Astrocyte of the spinal cord (primary cell): ENCODE data around the gene NACA2.
A peak's percentile ranks its signal among the peaks of the same experiment; 100 is the strongest.
"Not testable (repeated sequence)": the region's sequence is repeated elsewhere in the genome, so short reads cannot be mapped to it uniquely, and the experiment has no call there.

Source experiments
- DNase-seq: peaks from one replicate; pipeline ENCODE4 v3.0.0; 2011; ENCODE audit warnings: low read depth, low spot score
- H3K4me3 ChIP-seq: 2 replicates; pipeline ENCODE4 v1.5.1; 2011; ENCODE audit warnings: low read depth, mild to moderate bottlenecking, low read length, moderate library complexity
- in situ Hi-C: cut with HindIII; loops from 2 replicates; pipeline ENCODE4 v1.10.0; 2017; ENCODE audit warnings: low sequenced_read_pairs
- TF ChIP-seq, protein P1 (sequence below): IDR thresholded peaks from 2 replicates; pipeline ENCODE4 v1.5.1; 2012; ENCODE audit warnings: low read depth, mild to moderate bottlenecking, low read length, inconsistent platforms

Gene NACA2

DNA sequence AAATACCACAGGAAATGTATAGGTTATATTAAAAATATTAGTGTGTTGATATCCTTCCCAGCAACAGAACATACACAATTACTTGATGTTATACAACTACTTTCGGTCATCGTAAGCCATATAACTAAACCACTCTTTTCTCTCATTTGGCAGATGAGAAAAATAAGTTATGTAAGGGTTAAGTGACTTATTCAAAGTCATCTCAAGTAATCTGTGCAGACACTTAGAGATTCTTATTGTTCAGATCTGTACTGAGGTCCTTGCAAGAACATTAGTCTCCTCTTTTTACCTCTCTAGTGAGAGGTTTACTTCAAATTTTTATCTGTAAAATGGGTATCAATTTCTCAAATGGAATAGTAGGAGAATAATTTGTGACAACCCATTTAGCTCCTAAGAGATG, 15.0 kb downstream of the NACA2 start:
- DNase-seq = no peak
- no peak overlapping the region for H3K4me3 ChIP-seq
- TF ChIP-seq, protein P1, sequence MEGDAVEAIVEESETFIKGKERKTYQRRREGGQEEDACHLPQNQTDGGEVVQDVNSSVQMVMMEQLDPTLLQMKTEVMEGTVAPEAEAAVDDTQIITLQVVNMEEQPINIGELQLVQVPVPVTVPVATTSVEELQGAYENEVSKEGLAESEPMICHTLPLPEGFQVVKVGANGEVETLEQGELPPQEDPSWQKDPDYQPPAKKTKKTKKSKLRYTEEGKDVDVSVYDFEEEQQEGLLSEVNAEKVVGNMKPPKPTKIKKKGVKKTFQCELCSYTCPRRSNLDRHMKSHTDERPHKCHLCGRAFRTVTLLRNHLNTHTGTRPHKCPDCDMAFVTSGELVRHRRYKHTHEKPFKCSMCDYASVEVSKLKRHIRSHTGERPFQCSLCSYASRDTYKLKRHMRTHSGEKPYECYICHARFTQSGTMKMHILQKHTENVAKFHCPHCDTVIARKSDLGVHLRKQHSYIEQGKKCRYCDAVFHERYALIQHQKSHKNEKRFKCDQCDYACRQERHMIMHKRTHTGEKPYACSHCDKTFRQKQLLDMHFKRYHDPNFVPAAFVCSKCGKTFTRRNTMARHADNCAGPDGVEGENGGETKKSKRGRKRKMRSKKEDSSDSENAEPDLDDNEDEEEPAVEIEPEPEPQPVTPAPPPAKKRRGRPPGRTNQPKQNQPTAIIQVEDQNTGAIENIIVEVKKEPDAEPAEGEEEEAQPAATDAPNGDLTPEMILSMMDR = no peak
- in situ Hi-C loops = no loop called here

DNA sequence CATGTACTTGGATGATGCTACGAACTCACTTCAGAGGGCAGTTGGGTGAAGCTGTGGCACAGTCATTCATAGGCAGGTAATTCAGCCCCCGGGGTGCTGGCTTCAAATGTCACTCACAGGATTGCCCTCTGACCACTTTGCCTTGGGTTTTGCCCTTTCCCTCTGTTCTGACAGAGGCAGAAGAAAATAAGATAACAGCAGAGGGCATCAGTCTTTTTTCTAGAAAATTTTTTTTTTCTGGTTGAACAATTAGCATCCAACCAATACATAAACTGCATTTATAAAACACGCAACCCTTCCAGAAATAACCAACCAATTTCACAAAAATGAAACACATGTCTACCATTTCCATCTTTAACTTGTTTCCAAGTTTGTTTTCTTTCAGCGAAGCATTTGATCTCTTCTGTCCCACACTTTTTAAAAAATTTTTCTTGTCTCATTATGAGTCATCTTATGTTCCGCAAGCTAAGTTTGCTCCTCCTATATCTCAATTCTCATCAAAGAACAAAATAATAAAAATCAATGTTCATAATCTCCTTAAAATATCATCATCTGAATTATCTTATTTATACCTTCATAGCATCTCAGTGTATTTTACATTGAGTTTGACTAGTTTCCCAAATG, 15.6 kb downstream of the NACA2 start:
- H3K4me3 ChIP-seq = no peak overlapping the region
- TF ChIP-seq, protein P1 = no peak
- no peak for DNase-seq
- in situ Hi-C loops = no loop called here

DNA sequence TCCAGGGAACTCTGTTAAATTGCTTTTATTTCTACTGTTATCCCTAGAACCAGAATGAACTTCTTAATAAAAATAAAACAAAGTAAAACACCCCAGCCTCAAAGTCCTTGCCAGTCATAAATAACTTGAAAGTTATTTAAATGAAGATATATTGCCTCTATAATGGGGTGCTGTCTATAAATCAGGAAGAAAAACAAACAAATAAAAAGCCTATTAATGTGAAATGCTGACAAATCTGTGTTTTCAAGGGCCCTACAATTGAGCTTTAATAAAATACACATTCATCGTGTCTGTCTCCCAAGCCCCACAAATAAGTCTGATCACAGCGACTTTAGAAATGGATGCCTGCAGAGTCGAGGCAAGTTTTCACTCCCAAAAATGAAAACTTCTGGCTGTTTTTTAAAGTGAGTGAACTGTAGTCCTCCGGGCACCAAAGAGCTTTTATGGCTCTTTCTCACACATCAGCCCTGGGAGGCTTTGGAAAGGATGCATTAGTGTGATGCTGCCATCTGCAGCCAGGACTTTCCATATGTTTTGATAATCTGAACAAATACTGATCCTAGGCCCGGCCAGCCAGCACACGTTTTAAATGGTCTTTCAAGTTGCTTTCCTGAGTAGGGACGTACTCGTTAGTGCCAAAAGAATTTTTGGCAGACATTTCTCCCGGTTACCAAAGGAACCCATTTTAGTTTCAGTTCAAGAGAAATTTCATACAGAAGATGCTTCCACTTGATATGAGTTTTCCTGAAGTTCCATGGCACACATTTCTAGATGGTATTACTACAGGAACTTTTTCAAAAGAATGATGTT, 16.3 kb downstream of the NACA2 start:
- no peak overlapping the region for H3K4me3 ChIP-seq
- in situ Hi-C loops = no loop called here
- DNase-seq = peak; percentile 38
- TF ChIP-seq, protein P1 = peak; percentile 36

DNA sequence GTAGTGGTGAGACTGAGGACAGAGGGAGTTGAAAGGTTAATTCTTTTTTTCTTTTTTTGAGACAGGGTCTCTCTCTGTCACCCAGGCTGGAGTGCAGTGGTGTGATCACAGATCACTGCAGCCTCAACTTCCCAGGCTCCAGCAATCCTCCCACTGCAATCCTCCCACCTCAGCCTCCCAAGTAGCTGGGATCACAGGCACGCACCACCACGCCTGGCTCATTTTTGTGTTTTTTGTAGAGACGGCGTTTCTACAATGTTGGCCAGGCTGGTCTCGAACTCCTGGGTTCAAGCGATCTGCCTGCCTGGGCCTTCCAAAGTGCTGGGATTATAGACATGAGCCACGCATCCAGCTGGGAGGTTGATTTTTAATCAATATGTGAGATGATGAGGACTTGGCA, 18.5 kb downstream of the NACA2 start:
- in situ Hi-C loops, H3K4me3 ChIP-seq, DNase-seq: not testable (repeated sequence)

DNA sequence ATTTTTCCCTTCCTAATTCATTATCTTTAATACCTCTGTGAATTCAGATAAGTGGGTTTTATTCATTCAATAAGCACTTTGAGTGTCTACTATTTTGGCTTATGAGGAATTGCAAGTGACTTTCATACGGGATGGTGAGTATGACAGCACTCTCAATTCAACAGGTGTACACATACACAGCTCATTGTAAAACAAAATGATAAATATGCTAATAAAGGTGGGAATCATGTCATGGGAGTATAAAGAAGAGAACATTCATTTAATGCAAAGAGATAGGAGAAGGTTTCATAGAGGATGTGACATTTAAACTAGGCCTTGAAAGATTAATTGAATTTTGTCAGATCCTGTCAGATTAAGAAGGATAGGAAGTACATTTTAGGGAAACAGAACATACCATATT, 19.4 kb downstream of the NACA2 start:
- in situ Hi-C loops = no loop called here
- no peak for DNase-seq
- no peak overlapping the region for H3K4me3 ChIP-seq
- TF ChIP-seq, protein P1 = no peak

DNA sequence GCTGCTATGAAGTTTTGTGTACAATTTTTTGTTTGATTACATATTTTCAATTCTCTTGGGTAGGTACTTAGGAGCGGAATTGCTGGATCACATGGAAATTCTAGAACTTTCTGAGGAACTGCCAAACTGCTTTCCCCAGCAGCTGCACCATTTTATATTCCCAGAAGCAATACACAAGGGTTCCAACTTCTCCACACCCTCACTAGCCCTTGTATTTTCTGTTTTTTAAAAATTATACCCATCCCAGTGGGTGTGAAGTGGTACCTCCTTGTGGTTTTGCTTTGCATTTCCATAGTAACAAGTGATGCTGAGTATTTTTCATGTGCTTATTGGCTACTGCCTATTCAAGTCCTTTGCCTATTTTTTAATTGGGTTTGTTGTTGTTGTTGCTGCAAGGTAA, 20.9 kb downstream of the NACA2 start:
- peak; percentile 27 for DNase-seq
- in situ Hi-C loops = no loop called here

DNA sequence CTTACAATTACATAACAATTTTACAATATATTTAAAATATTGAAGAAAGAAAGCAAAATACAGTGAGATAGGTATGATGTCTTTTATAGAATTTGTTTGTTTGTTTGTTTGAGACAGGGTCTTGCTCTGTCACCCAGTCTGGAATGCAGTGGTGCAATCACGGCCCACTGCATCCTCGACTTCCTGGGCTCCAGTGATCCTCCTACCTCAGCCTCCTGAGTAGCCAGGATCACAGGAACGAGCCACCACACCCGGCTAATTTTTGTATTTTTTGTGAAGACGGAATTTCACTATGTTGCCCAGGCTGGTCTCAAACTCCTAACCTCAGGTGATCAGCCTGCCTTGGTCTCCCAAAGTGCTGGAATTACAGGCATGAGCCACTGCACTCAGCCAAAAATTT, 21.5 kb downstream of the NACA2 start:
- H3K4me3 ChIP-seq, in situ Hi-C loops: not testable (repeated sequence)

More for the DNA sequence above, 20.9 kb downstream of the NACA2 start:
- TF ChIP-seq, protein P1 = no peak
- no peak overlapping the region for H3K4me3 ChIP-seq

More for the DNA sequence above, 21.5 kb downstream of the NACA2 start:
- DNase-seq = not testable (repeated sequence)
